CD4-positive, alpha-beta T cell treated with Interleukin-6 at 100 ng/mL for 8 hours (primary cell): ENCODE data around the gene TBC1D2.

Source experiments
- DNase-seq: peaks from one replicate; pipeline ENCODE4 v3.0.0-alpha.2; 2020; ENCODE audit warnings: mixed read lengths, low spot score

Gene TBC1D2

DNA sequence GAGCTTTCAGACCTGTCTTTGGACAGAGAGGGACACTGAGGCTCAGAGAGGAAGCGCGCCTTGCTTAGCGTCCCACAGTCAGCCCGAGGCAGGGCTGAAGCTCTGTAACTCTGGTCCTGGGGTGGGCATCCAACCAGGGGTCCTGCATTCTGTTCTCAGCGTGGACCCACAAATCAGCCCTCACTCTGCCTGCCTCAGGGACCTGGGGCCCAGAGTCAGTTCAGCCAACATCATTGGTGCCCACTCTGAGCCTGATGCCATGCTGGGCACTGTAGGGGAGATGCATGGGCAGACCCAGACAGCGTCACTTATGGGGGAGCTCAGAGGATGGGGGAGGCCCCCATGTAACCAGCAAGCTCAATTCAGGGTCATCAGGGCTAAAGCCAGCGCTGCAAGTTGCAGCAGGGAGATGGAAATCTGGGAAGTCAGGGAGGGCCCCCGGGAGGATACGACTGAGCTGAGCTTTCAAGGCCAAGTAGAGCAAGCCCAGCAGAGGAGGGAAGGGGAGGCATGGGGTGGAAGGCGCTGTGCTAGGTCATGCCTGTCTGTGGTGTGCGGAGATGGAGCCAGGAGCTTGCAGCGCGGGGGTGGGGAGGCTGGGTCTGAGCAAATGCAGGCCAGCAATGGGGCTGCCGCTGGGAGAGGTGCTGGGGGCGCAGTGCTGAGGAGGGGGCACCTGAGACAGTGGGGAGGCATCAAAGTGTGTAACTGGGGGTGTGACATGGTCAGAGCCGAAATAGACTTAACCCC is 84.1 kb downstream of the TBC1D2 start:
- no peak for DNase-seq

DNA sequence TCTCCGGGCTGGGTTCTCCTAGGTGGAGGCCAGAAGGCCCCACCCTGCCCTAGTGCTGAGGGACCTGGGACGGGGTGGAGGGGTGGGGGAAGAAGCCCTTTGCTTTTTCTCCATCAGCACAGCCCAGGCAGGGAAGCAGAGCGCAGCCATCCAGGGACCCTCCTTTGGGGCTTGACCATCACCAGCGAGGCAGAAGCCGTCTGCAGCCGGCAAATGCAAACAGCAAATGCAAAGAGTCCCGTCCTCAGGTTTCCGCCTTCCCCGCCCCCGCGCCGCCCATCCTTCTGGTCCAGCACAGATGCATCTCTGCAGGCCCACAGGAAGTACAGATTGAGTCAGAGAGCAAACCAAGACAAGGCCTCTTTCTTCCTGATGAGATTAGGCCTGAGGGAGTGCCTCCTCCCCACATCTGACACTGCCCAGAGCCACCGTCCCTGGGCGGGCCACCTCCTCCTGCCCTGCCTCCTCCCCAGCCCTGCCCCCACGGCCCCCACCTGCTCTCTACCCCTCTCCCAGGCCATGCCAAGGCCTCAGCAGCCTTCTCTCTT is 86.4 kb downstream of the TBC1D2 start:
- DNase-seq, result peak; percentile 52

DNA sequence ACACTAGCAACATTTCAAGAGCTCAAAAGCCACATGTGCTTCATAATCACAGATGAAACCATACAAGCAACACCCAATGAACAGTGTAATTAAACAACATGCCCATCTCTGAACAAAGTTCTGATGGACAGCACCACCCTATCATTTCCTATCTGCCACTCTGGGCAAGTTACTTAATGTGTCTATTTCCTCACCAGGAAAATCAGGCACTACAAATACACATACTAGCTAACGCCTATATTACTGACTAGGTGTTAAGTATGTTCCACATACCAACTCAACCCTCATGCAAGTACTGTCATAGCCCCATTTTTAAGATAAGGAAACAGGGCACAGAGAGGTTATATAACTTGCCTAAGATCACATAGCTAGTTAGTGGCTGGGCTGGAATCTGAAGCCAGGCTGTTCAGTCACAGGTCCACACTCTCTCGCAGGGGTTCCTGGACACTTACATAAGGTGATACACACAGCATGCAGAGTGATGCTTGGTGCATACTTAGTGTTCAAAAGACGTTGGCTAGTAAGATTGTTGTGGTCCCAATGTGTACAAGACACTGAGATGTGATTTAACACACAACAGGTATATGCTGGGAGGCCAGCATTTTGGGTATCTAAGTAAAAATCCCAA is 87.2 kb downstream of the TBC1D2 start:
- DNase-seq, result no peak

DNA sequence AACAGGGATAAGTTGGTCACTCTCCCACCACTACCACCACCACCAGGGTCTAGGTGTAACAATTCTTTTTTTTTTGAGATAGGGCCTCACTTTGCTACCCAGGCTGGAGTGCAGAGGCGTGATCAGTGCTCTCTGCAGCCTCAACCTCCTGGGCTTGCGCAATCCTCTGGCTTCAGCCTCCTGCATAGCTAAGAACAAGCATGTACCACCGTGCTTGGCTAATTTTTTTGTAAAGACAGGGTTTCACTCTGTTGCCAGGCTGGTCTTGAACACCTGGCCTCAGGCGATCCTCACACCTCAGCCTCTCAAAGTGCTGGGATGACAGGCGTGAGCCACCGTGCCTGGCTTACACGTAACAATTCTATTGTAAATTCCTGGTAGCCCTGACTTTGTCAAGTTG is 90.5 kb downstream of the TBC1D2 start:
- DNase-seq, result no peak

DNA sequence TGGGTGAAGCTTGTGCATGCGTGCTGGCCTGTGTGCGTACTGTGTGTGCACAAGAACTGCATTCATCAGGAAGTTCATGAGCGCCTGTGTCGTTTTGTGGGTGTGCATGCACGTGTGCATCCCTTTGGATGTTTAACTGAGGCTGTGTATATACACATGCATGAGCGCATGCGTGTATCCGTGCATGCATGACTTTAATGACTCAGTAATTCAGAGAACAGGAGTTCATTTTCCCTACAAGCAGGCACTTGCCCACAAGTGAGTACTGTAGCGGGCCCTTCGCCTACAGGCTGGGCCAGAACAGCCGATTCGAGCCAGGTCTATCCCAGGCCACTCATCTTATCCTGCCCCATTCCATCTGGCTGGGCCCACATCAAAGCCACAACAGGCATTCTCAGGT is 92.8 kb downstream of the TBC1D2 start:
- no peak for DNase-seq

DNA sequence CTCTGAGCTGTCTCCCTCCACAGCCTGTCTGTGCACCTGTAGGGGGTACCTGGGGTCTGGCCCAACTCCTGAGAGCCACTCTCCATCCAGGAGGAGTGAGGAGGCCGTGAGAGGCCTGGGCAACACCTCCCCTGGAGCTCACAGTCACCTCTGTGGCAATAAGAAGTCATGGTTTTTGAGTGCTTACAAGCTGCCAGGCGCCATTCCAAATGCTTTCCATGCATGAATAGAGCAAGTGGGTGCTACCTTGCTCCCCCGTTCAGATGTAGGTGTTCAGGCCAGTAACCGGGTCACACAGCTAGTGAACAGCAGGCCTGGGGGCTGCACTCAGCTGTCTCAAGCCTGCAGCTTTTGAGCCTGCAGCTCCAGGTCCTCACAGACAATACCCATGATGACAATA is 93.6 kb downstream of the TBC1D2 start:
- no peak for DNase-seq

DNA sequence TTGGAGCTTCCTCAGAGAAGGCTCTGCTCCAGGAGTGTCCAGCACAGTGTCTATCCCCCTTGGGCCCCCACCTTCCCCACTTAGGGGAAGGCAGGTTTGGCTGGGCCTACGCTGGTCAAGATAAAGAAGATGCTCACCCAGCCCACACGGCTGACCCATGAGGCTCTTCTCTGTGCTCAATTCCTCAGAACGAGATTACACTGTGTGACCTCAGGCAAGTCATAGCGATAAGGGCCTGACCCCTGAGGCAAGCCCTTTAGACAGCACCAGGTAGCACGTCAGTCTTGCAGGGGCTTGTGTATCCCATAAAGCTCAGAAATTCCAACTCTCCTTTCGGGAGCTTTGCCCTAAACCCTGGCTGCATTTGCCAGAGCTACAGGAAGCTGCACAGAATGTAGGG is 95.7 kb downstream of the TBC1D2 start:
- no peak for DNase-seq

DNA sequence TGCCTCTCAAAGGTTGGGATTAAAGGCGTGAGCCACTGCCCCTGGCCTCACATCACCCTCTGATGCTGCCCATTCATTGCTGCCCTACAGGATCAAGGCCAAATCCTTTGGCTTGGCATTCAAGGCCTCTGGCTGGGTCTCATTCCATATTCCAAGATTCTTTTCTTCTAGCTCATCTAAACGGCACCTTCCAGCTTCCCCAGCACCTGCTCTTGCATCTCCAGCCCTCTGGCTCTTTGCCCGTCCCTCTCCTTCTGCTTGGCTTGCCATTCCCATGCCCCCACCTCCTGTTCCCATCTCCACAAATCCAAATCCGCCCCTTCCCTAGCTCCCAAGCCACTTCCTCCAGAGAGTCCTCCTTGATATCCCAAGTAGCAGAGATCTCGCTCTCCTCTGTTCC is 96.1 kb downstream of the TBC1D2 start:
- DNase-seq, result no peak

DNA sequence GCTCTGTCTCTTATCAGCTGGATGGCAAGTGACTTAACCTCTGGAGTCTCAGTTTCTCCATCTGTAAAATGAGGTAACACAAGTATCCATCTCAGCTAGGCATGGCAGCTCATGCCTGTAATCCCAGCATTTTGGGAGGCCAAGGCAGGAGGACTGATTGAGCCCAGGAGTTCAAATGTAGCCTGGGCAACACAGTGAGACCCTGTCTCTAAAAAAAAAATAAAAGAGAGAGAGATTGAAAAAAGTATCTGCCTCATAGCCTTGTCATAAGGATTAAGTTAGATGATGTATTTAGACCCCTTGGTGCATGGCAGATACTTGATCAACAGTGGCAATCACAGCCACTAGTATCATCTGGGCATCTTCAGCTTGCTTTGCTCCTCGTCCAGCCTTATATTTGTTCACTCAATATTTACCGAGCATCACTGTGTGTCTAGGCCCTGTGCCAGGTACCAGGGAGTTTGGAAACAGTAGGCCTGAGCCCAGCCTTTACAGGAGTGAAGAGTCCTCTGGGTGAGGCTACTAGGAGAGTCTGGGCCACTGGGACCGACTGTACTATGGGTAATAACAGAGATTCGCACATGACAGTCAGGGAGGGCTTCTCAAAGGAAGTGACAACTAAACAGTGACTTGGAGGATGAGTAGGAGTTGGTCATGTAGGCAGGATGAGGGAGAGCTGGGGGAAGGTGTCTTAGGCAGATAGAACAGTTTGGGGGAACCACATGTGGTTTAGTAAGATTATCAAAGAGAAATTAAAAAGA is 97.2 kb downstream of the TBC1D2 start:
- DNase-seq, result no peak

DNA sequence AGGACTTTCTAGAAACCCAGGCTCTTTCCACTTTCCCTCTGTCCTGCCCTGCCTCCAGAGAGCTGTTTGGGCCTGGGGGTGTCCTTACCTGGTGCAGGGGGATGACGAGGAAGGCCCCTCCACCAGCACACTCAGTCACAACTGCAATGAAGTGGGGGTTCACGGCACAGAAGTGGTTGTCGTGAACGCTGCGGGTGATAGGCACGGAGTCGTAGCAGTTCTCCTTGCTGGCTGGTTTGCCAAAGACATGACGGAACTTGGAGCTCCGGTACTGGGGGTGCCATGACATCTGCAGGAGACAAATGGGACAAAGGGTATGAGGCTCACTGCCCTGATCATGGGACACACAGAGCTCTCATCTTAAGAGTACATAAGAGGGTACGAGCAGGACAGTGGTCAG is 98.1 kb downstream of the TBC1D2 start:
- DNase-seq, result no peak

DNA sequence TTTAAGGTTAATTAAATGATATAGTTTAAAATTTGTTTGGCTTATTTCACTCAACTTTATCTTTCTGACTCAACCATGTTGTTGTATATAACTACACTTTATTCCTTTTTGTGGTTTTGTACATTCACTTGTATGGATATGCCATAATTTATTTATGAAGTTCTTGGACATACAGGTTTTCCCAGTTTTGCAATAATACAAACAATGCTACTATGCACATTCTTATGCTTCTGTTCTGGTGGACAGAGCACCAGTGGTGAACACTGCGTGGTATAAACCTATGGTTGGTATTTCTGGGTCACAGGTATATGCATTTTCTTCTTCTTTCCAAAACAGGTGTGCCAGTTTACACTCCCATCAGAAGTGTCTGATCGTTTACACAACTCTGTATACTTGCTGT is 100.8 kb downstream of the TBC1D2 start:
- DNase-seq, result no peak

DNA sequence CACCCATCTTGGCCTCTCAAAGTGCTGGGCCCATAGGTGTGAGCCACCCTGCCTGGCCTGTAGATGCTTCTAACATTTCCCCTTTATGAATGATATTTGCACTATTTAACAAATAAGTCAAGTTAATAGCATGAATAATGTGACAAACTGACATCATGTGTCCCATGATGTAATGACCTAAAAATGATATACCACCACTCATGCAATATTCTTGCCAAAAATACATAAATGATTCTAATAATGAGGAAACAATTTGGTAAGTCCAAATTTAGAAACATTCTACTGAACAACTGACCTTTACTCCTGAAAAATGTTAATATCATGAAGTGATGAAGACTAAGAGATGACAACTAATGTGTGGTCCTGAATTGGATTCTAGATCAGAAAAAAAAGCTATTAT is 102.9 kb downstream of the TBC1D2 start:
- no peak for DNase-seq

DNA sequence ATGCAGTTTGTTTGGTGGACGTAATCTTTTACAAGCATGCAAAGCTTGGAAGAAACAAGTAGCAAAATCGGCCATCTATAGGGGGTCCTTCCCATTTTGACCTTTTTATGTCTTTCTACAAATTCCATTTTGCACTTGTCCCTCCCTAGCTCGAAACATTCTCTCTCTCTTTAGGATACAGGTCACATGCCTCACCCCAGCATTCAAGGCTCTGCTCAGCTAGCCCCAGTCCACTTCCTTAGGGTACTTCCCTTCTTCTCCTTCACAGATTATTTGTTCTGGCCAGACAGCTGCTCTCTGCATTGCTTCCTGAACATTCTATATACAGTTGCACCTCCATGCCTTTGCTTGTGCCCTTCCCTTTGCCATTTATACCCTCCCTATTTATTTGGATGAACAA is 104.7 kb downstream of the TBC1D2 start:
- no peak for DNase-seq

DNA sequence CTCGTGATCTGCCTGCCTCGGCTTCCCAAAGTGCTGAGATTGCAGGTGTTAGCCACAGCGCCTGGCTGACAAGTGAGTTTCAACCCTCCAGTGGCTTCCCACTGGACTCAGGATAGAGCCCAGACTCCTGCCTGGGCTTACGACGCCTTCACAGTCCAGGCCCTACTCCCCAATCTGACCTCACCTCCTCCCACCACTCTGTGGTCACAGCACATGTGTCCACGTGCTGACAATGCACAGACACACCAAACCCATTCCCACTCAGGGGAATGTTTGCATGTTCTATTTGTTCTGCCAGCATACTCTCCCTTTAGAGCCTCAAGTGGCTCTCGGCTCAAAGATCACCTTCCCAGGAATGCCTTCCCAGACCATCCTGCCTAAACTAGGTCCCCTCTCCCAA is 105.3 kb downstream of the TBC1D2 start:
- no peak for DNase-seq

DNA sequence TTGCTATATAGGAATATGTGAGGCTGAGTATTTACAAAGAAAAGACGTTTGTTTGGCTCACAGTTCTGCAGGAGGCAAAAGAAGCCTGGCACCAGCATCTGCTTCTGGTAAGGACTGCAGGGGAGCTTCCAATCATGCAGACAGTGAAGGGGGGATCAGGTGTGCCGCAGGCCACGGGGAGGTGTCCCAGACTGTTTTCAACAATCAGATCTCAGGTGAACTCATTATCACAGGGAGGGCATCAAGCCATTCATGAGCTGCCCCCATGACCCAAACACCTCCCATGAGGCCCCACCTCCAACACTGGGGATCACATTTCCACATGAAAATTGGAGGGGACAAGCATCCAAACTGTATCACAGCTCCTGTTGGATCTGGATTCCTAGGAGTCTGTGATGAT is 106.0 kb downstream of the TBC1D2 start:
- DNase-seq, result no peak
